Measurements from ENCODE around the gene FXYD1.

FXYD1 gene

DNA sequence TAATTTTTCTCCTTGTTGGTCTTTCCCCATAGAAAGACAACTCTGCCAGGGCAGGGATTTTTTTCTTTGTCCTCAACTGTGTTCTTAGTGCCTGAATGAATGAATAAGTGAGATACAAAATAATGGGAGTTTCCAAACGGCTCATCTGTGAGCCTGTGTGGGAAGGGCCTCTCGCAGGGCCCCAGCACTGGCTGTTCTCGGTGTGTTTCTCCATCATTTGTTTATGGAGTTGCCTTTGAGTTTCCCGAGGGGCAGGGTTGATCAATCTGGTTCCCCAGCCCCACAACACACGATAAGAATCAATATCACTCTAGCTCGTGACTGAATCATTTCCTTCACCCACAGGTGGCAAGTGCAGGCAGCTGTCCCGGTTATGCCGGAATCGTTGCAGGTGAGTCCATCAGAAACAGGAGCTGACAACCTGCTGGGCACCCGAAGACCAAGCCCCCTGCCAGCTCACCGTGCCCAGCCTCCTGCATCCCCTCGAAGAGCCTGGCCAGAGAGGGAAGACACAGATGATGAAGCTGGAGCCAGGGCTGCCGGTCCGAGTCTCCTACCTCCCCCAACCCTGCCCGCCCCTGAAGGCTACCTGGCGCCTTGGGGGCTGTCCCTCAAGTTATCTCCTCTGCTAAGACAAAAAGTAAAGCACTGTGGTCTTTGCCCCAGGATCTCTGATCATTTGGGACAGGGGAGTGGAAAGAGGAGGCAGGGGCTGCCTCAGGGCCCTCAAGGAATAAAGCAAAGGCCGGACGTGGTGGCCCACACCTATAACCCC lies 30.8 kb downstream of the FXYD1 start:
- Histone ChIP-seq H3K9ac (ENCODE audit: low read depth, low read length, poor library complexity, severe bottlenecking) (no peak overlapping the region), H3K9me3 (ENCODE audit: insufficient read depth, low read depth, low read length) (peaks cover 7% of the 10 kb centered on the region; the same call in 1 of the 2 replicates), H4K20me1 (ENCODE audit: insufficient read depth, low read length, poor library complexity, severe bottlenecking) (no peaks in the 10 kb centered on the region), H3K36me3 (ENCODE audit: insufficient read depth, low read length) (peaks cover 46% of the 10 kb centered on the region), H3F3A (ENCODE audit: low read depth) (peaks cover 9% of the 10 kb centered on the region; the same call in 1 of the 2 replicates), H2AFZ (ENCODE audit: low read length) (no peak overlapping the region), H3K79me2 (ENCODE audit: insufficient read depth, low read length) (no peaks in the 10 kb centered on the region), H3K4me1 (ENCODE audit: insufficient read depth, low read length, poor library complexity, severe bottlenecking) (peaks cover 37% of the 10 kb centered on the region), H3K4me2 (ENCODE audit: low read depth, low read length, poor library complexity, severe bottlenecking) (no peak overlapping the region), H3K9me2 (replicated peaks; ENCODE audit: low read depth, low read length) (no peaks in the 10 kb centered on the region), H3K4me3 (ENCODE audit: low read length, poor library complexity, severe bottlenecking) (no peak overlapping the region), H3K27me3 (ENCODE audit: insufficient read depth, low read length, poor library complexity, severe bottlenecking) (no peaks in the 10 kb centered on the region)
- TF ChIP-seq, protein P1, sequence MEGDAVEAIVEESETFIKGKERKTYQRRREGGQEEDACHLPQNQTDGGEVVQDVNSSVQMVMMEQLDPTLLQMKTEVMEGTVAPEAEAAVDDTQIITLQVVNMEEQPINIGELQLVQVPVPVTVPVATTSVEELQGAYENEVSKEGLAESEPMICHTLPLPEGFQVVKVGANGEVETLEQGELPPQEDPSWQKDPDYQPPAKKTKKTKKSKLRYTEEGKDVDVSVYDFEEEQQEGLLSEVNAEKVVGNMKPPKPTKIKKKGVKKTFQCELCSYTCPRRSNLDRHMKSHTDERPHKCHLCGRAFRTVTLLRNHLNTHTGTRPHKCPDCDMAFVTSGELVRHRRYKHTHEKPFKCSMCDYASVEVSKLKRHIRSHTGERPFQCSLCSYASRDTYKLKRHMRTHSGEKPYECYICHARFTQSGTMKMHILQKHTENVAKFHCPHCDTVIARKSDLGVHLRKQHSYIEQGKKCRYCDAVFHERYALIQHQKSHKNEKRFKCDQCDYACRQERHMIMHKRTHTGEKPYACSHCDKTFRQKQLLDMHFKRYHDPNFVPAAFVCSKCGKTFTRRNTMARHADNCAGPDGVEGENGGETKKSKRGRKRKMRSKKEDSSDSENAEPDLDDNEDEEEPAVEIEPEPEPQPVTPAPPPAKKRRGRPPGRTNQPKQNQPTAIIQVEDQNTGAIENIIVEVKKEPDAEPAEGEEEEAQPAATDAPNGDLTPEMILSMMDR (conservative IDR thresholded peaks at IDR 0.05; ENCODE audit: low read length): no peak
- no peak for TF ChIP-seq EZH2phosphoT487 (IDR thresholded peaks at IDR 0.05; ENCODE audit: borderline replicate concordance)

DNA sequence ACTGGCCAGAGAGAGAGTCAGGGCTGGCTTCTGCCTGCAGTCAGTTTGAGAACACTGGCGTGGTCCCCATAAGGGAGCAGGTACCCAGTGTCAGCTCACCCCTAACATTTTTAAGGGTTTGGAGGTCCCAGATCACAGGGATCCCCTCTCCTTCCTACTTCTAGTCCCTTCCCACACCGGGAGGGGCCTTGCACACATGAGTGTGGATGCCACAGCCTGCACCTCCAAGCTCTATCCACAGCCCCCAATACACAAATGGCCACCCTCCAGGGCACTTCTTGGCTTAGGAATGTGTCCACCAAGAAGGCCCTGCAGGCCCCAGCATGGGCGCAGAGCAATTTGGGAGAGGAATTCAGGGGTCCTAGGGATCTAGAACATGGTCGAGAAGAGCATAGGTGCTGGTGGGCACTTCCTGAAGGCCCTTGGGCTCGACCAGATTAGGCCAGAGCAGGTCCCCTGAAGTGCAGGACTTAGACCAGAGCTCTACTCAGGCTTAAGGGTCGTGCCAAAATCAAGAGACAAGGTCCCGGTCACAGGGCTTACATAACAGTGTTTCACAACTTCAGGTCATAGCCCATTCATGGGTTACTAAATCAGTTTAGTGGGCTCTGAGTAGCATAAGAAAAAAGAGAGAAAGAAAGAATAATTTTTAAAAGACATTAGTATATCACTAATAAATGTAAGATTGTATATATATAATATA lies 31.9 kb downstream of the FXYD1 start:
- peaks cover 37% of the 10 kb centered on the region for H3K4me1 ChIP-seq (ENCODE audit: insufficient read depth, low read length, poor library complexity, severe bottlenecking)
- H3K36me3 ChIP-seq (ENCODE audit: insufficient read depth, low read length): peaks cover 35% of the 10 kb centered on the region
- H3K79me2 ChIP-seq (ENCODE audit: insufficient read depth, low read length): no peaks in the 10 kb centered on the region
- H3K9ac ChIP-seq (ENCODE audit: low read depth, low read length, poor library complexity, severe bottlenecking): no peak overlapping the region
- H4K20me1 ChIP-seq (ENCODE audit: insufficient read depth, low read length, poor library complexity, severe bottlenecking): no peaks in the 10 kb centered on the region
- H3K9me3 ChIP-seq (ENCODE audit: insufficient read depth, low read depth, low read length): peaks cover 7% of the 10 kb centered on the region; the same call in 1 of the 2 replicates
- TF ChIP-seq, protein P1 (conservative IDR thresholded peaks at IDR 0.05; ENCODE audit: low read length): no peak
- no peak for TF ChIP-seq EZH2phosphoT487 (IDR thresholded peaks at IDR 0.05; ENCODE audit: borderline replicate concordance)
- peaks cover 9% of the 10 kb centered on the region; the same call in 1 of the 2 replicates for H3F3A ChIP-seq (ENCODE audit: low read depth)
- H3K9me2 ChIP-seq (replicated peaks; ENCODE audit: low read depth, low read length): no peaks in the 10 kb centered on the region
- no peaks in the 10 kb centered on the region for H3K27me3 ChIP-seq (ENCODE audit: insufficient read depth, low read length, poor library complexity, severe bottlenecking)
- H3K4me3 ChIP-seq (ENCODE audit: low read length, poor library complexity, severe bottlenecking): no peak overlapping the region
- no peak overlapping the region for H3K4me2 ChIP-seq (ENCODE audit: low read depth, low read length, poor library complexity, severe bottlenecking)
- H2AFZ ChIP-seq (ENCODE audit: low read length): no peak overlapping the region

DNA sequence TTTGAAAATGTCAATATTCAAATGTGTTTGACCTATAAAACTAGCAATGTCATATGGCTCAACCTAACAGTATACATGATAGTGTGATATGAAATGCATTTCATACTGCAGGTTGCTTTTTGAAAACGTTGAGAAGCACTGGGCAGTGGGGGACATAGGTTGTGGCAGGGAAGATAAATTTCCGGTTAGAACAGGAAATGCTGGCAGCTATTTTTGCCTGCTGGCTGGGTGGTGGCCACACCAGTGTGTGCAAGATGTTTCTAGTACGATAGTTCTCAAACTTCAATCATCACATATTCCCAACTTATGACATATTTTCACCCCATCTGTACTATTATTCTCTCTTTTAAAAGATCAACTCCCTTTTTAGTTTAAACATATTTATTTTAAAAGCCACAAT lies 33.1 kb downstream of the FXYD1 start:
- Histone ChIP-seq H3K4me1 (ENCODE audit: insufficient read depth, low read length, poor library complexity, severe bottlenecking) (peaks cover 29% of the 10 kb centered on the region), H3K9ac (ENCODE audit: low read depth, low read length, poor library complexity, severe bottlenecking) (peak overlapping the region; percentile 51), H2AFZ (ENCODE audit: low read length) (no peak overlapping the region), H3K36me3 (ENCODE audit: insufficient read depth, low read length) (peaks cover 23% of the 10 kb centered on the region; the same call in 1 of the 2 replicates), H3K4me3 (ENCODE audit: low read length, poor library complexity, severe bottlenecking) (peak overlapping the region; percentile 40), H3F3A (ENCODE audit: low read depth) (peaks cover 8% of the 10 kb centered on the region; the same call in 1 of the 2 replicates), H3K9me3 (ENCODE audit: insufficient read depth, low read depth, low read length) (no peaks in the 10 kb centered on the region), H3K4me2 (ENCODE audit: low read depth, low read length, poor library complexity, severe bottlenecking) (peak overlapping the region; percentile 61), H3K79me2 (ENCODE audit: insufficient read depth, low read length) (no peaks in the 10 kb centered on the region), H4K20me1 (ENCODE audit: insufficient read depth, low read length, poor library complexity, severe bottlenecking) (no peaks in the 10 kb centered on the region), H3K27me3 (ENCODE audit: insufficient read depth, low read length, poor library complexity, severe bottlenecking) (no peaks in the 10 kb centered on the region), H3K9me2 (replicated peaks; ENCODE audit: low read depth, low read length) (no peaks in the 10 kb centered on the region)
- TF ChIP-seq, protein P1 (conservative IDR thresholded peaks at IDR 0.05; ENCODE audit: low read length): no peak
- TF ChIP-seq EZH2phosphoT487 (IDR thresholded peaks at IDR 0.05; ENCODE audit: borderline replicate concordance): no peak
